Measurements from ENCODE around the gene DOK6. TPM values are rescaled to one million over a fixed set of nuclear protein-coding genes. Genes with fewer than 3 reads are reported as not detected.

Gene DOK6
- total RNA-seq, 1 experiment from 2014 or later = not detected

GRCh38 chr18:69677595-69677994 is 276.9 kb downstream of the DOK6 start:
- DNase-seq (no peak), ATAC-seq (no peak)
- Histone ChIP-seq H3K9me3 (ENCODE audit: low read length) (no peaks in the 10 kb centered on the region), H4K20me1 (ENCODE audit: low read length) (no peaks in the 10 kb centered on the region), H3K9me2 (replicated peaks; ENCODE audit: low read length) (no peaks in the 10 kb centered on the region), H3K79me2 (ENCODE audit: low read length) (no peaks in the 10 kb centered on the region), H3F3A (ENCODE audit: low read length, unreplicated experiment) (no peaks in the 10 kb centered on the region), H3K36me3 (ENCODE audit: low read depth, low read length) (no peaks in the 10 kb centered on the region), H3K4me2 (ENCODE audit: low read length) (no peak overlapping the region), H3K4me1 (ENCODE audit: insufficient read depth, low read length) (no peaks in the 10 kb centered on the region), H3K9ac (ENCODE audit: low read length) (no peak overlapping the region), H2AFZ (ENCODE audit: low read length) (no peak overlapping the region), H3K4me3 (ENCODE audit: low read length) (no peak overlapping the region), H3K27ac (ENCODE audit: low read length) (no peak overlapping the region), H3K27me3 (ENCODE audit: low read length) (no peaks in the 10 kb centered on the region)
- ChIA-PET CTCF (no interaction called here), POLR2A (ENCODE audit: unreplicated experiment) (no interaction called here)
- TF ChIP-seq EZH2phosphoT487 (IDR thresholded peaks at IDR 0.05; ENCODE audit: borderline replicate concordance, low read length) (no peak), EZH2 (IDR thresholded peaks at IDR 0.05; ENCODE audit: low read length, unreplicated experiment) (no peak), CTCF (conservative IDR thresholded peaks at IDR 0.05; ENCODE audit: low read depth, low read length) (no peak)
- intact Hi-C loops (cut with micrococcal nuclease) = no loop called here
- BruUV-seq (replicated peaks) = no TSS peak

- no peak for ATAC-seq
Measured at GRCh38 chr18:69680123-69680522, 279.4 kb downstream of the DOK6 start.

GRCh38 chr18:69683176-69683575 is 282.5 kb downstream of the DOK6 start:
- Histone ChIP-seq H3K27ac (ENCODE audit: low read length) (no peak overlapping the region), H3K4me2 (ENCODE audit: low read length) (no peak overlapping the region), H3F3A (ENCODE audit: low read length, unreplicated experiment) (no peaks in the 10 kb centered on the region), H3K9me3 (ENCODE audit: low read length) (no peaks in the 10 kb centered on the region), H3K9ac (ENCODE audit: low read length) (no peak overlapping the region), H3K79me2 (ENCODE audit: low read length) (no peaks in the 10 kb centered on the region), H3K36me3 (ENCODE audit: low read depth, low read length) (no peaks in the 10 kb centered on the region), H3K4me3 (ENCODE audit: low read length) (no peak overlapping the region), H3K27me3 (ENCODE audit: low read length) (no peaks in the 10 kb centered on the region), H3K9me2 (replicated peaks; ENCODE audit: low read length) (no peaks in the 10 kb centered on the region), H3K4me1 (ENCODE audit: insufficient read depth, low read length) (no peaks in the 10 kb centered on the region), H4K20me1 (ENCODE audit: low read length) (no peaks in the 10 kb centered on the region), H2AFZ (ENCODE audit: low read length) (no peak overlapping the region)
- DNase-seq = no peak
- TF ChIP-seq CTCF (conservative IDR thresholded peaks at IDR 0.05; ENCODE audit: low read depth, low read length) (no peak), EZH2phosphoT487 (IDR thresholded peaks at IDR 0.05; ENCODE audit: borderline replicate concordance, low read length) (no peak), EZH2 (IDR thresholded peaks at IDR 0.05; ENCODE audit: low read length, unreplicated experiment) (no peak)
- intact Hi-C loops (cut with micrococcal nuclease) = no loop called here
- POLR2A ChIA-PET (ENCODE audit: unreplicated experiment) = no interaction called here
- ATAC-seq = no peak
- CTCF ChIA-PET = no interaction called here
- no TSS peak for BruUV-seq (replicated peaks)

More at GRCh38 chr18:69680123-69680522, 279.4 kb downstream of the DOK6 start:
- intact Hi-C loops (cut with micrococcal nuclease) = no loop called here
- Histone ChIP-seq H3K27ac (ENCODE audit: low read length) (no peak overlapping the region), H3K4me2 (ENCODE audit: low read length) (no peak overlapping the region), H3K9me2 (replicated peaks; ENCODE audit: low read length) (no peaks in the 10 kb centered on the region), H2AFZ (ENCODE audit: low read length) (no peak overlapping the region), H3K36me3 (ENCODE audit: low read depth, low read length) (no peaks in the 10 kb centered on the region), H4K20me1 (ENCODE audit: low read length) (no peaks in the 10 kb centered on the region), H3K27me3 (ENCODE audit: low read length) (no peaks in the 10 kb centered on the region), H3K9ac (ENCODE audit: low read length) (no peak overlapping the region), H3F3A (ENCODE audit: low read length, unreplicated experiment) (no peaks in the 10 kb centered on the region), H3K4me1 (ENCODE audit: insufficient read depth, low read length) (no peaks in the 10 kb centered on the region), H3K4me3 (ENCODE audit: low read length) (no peak overlapping the region), H3K9me3 (ENCODE audit: low read length) (no peaks in the 10 kb centered on the region), H3K79me2 (ENCODE audit: low read length) (no peaks in the 10 kb centered on the region)
- TF ChIP-seq CTCF (conservative IDR thresholded peaks at IDR 0.05; ENCODE audit: low read depth, low read length) (no peak), EZH2 (IDR thresholded peaks at IDR 0.05; ENCODE audit: low read length, unreplicated experiment) (no peak), EZH2phosphoT487 (IDR thresholded peaks at IDR 0.05; ENCODE audit: borderline replicate concordance, low read length) (no peak)
- CTCF ChIA-PET = no interaction called here
- BruUV-seq (replicated peaks) = no TSS peak
- no peak for DNase-seq
- POLR2A ChIA-PET (ENCODE audit: unreplicated experiment) = no interaction called here
